K562 (cell line): ENCODE measurements around the gene YJEFN3. TPM values are rescaled to one million over a fixed set of nuclear protein-coding genes. Genes with fewer than 3 reads are reported as not detected.

ENCODE experiments used
- GTF2E2 ChIP-seq: fragments of 200-800 bp; sonication (Bioruptor generic); IDR thresholded peaks from 2 replicates; pipeline ENCODE4 v1.6.1; 2016; ENCODE audit warnings: missing genetic modification characterization, missing compliant biosample characterization
- MECOM ChIP-seq: fragments of 250-450 bp; sonication (Bioruptor Pico); IDR thresholded peaks from 2 replicates; pipeline ENCODE4 v1.8.0; 2022; ENCODE audit warnings: inconsistent platforms
- MYC ChIP-seq, 2 experiments: fragments of 250-450 bp in 1 of 2; sonication (Bioruptor Pico) in 1 of 2; IDR thresholded peaks; 2 replicates each; pipeline versions ENCODE4 v1.5.1 to v1.6.1; 2012 to 2021; ENCODE audit warnings: low read depth in 2 of 2, borderline replicate concordance in 1 of 2, improper control_type of control experiment in 1 of 2, low read length in 1 of 2, mild to moderate bottlenecking in 1 of 2, moderate library complexity in 1 of 2
- NR0B1 ChIP-seq: fragments of 450-650 bp; IDR thresholded peaks from one replicate; pipeline ENCODE4 v1.6.1; 2018; ENCODE audit warnings: mild to moderate bottlenecking, moderate library complexity; ENCODE audit not compliant: partially characterized antibody
- RERE ChIP-seq: sonication (generic); formaldehyde crosslinking; IDR thresholded peaks from 2 replicates; pipeline ENCODE4 v1.8.0; 2023; ENCODE audit warnings: missing genetic modification reagents, mild to moderate bottlenecking, borderline replicate concordance
- ZNF695 ChIP-seq: fragments of 450-650 bp; formaldehyde crosslinking; IDR thresholded peaks from 2 replicates; pipeline ENCODE4 v1.4.0; 2020; ENCODE audit warnings: mild to moderate bottlenecking, moderate library complexity
- polyA plus RNA-seq, 8 experiments: library from polyadenylated mRNA; depleted of rRNA in 4 of 8; stranded (reverse) in 5 of 8; unstranded in 3 of 8; fragments of >200 nt; fragmentation: Nextera tagmentation in 2 of 8; fragmentation: Illumina TruSeq in 1 of 8; extraction: Ambion mirVana in 2 of 8; extraction: Trizol in 1 of 8; gene quantifications; 2 replicates each; pipeline versions ENCODE4 v1.2.1 to v1.2.3, GENCODE V29; 2011 to 2014; ENCODE audit warnings: inconsistent platforms in 1 of 8, missing spikeins in 1 of 8
- total RNA-seq, 7 experiments: library from RNA; depleted of rRNA in 6 of 7; stranded (reverse); fragments of >200 nt in 6 of 7; fragmentation: Illumina TruSeq in 2 of 7; extraction: Trizol in 2 of 7; gene quantifications; 2 replicates each; pipeline versions ENCODE4 v1.2.1 to v1.2.3, GENCODE V29; 2011 to 2021; ENCODE audit warnings: low replicate concordance in 1 of 7
- TF ChIP-seq, protein P1 (sequence below): fragments of 250-450 bp; sonication (Bioruptor Pico); IDR thresholded peaks from 2 replicates; pipeline ENCODE4 v1.8.0; 2022; ENCODE audit warnings: inconsistent platforms
- TF ChIP-seq, protein P2 (sequence below): fragments of 450-650 bp; IDR thresholded peaks from 2 replicates; pipeline ENCODE4 v1.6.1; 2017; ENCODE audit warnings: mild to moderate bottlenecking, moderate library complexity
- TF ChIP-seq, protein P3 (sequence below): IDR thresholded peaks from 2 replicates; pipeline ENCODE4 v1.6.1; 2012; ENCODE audit warnings: low read depth, low read length, improper control_type of control experiment, borderline replicate concordance
- TF ChIP-seq, protein P4 (sequence below): fragments of 450-650 bp; IDR thresholded peaks from 2 replicates; pipeline ENCODE4 v1.6.1; 2016; ENCODE audit warnings: borderline replicate concordance

YJEFN3 gene
- total and polyA plus RNA-seq, 9 of the 15 experiments (the other 6 are each of a cell fraction or from before 2014, with no cell fraction given) = 0.04 to 5.8 (median 1.3) TPM; not detected in 1

- TF ChIP-seq RERE (CRISPR knock-in tag) (no peak), ZNF695 (CRISPR knock-in tag) (no peak), MYC (IDR thresholded peaks at IDR 0.05; ENCODE audit: low read depth, low read length) (peak; percentile 80), MYC (CRISPR knock-in tag; IDR thresholded peaks at IDR 0.05; ENCODE audit: borderline replicate concordance, low read depth) (no peak), MECOM (CRISPR knock-in tag) (0 out of 2 replicates have a peak, but pooled peaks have one; percentile 31), NR0B1 (no peak), GTF2E2 (tag) (peak; percentile 76; the same call in 1 of the 2 replicates)
- TF ChIP-seq, protein P1, sequence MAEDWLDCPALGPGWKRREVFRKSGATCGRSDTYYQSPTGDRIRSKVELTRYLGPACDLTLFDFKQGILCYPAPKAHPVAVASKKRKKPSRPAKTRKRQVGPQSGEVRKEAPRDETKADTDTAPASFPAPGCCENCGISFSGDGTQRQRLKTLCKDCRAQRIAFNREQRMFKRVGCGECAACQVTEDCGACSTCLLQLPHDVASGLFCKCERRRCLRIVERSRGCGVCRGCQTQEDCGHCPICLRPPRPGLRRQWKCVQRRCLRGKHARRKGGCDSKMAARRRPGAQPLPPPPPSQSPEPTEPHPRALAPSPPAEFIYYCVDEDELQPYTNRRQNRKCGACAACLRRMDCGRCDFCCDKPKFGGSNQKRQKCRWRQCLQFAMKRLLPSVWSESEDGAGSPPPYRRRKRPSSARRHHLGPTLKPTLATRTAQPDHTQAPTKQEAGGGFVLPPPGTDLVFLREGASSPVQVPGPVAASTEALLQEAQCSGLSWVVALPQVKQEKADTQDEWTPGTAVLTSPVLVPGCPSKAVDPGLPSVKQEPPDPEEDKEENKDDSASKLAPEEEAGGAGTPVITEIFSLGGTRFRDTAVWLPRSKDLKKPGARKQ = no peak
- TF ChIP-seq, protein P2, sequence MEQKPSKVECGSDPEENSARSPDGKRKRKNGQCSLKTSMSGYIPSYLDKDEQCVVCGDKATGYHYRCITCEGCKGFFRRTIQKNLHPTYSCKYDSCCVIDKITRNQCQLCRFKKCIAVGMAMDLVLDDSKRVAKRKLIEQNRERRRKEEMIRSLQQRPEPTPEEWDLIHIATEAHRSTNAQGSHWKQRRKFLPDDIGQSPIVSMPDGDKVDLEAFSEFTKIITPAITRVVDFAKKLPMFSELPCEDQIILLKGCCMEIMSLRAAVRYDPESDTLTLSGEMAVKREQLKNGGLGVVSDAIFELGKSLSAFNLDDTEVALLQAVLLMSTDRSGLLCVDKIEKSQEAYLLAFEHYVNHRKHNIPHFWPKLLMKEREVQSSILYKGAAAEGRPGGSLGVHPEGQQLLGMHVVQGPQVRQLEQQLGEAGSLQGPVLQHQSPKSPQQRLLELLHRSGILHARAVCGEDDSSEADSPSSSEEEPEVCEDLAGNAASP = no peak
- TF ChIP-seq, protein P3, sequence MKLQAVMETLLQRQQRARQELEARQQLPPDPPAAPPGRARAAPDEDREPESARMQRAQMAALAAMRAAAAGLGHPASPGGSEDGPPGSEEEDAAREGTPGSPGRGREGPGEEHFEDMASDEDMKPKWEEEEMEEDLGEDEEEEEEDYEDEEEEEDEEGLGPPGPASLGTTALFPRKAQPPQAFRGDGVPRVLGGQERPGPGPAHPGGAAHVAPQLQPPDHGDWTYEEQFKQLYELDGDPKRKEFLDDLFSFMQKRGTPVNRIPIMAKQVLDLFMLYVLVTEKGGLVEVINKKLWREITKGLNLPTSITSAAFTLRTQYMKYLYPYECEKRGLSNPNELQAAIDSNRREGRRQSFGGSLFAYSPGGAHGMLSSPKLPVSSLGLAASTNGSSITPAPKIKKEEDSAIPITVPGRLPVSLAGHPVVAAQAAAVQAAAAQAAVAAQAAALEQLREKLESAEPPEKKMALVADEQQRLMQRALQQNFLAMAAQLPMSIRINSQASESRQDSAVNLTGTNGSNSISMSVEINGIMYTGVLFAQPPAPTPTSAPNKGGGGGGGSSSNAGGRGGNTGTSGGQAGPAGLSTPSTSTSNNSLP = no peak
- TF ChIP-seq, protein P4, sequence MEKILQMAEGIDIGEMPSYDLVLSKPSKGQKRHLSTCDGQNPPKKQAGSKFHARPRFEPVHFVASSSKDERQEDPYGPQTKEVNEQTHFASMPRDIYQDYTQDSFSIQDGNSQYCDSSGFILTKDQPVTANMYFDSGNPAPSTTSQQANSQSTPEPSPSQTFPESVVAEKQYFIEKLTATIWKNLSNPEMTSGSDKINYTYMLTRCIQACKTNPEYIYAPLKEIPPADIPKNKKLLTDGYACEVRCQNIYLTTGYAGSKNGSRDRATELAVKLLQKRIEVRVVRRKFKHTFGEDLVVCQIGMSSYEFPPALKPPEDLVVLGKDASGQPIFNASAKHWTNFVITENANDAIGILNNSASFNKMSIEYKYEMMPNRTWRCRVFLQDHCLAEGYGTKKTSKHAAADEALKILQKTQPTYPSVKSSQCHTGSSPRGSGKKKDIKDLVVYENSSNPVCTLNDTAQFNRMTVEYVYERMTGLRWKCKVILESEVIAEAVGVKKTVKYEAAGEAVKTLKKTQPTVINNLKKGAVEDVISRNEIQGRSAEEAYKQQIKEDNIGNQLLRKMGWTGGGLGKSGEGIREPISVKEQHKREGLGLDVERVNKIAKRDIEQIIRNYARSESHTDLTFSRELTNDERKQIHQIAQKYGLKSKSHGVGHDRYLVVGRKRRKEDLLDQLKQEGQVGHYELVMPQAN = peak; percentile 71; the same call in 1 of the 2 replicates
Observed at GRCh38 chr19:19515642-19516519, 12.8 kb upstream of the YJEFN3 start, which contains the start of gene NDUFA13 (continued).
